GM18511 (cell line): ENCODE results near the gene SLC16A7.

Experiments used
- ATAC-seq: cut with Tn5 transposase; IDR thresholded peaks from one replicate; pipeline ENCODE4 v1.9.1; 2021; ENCODE audit warnings: mild to moderate bottlenecking, moderate library complexity; ENCODE audit not compliant: unreplicated experiment

The SLC16A7 gene

DNA sequence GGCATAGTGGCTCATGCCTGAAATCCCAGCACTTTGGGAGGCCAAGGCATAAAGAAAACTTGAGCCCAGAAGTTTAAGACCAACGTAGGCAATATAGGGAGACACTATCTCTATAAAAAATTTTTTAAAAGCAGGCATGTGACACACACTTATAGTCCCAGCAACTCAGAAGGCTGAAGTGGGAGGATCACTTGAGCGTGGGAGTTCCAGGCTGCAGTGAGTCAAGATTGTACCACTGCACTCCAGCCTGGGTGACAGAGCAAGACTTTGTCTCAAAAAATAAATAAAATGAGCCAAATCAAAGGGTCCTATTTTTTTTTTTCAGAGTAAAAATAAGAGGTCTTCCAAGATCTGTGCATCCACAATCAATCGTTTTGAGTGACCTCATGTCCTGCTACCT, 237.6 kb downstream of the SLC16A7 start:
- no peak for ATAC-seq

- ATAC-seq, result peak; percentile 76
These were observed 239.0 kb downstream of the SLC16A7 start for GRCh38 chr12:59834659-59835474.
